Amniotic epithelial cell (primary cell): ENCODE data around the gene TELO2.

Source experiments
- DNase-seq: peaks from one replicate; pipeline ENCODE4 v3.0.0-alpha.2; 2010; ENCODE audit warnings: low read depth

The TELO2 gene

DNA sequence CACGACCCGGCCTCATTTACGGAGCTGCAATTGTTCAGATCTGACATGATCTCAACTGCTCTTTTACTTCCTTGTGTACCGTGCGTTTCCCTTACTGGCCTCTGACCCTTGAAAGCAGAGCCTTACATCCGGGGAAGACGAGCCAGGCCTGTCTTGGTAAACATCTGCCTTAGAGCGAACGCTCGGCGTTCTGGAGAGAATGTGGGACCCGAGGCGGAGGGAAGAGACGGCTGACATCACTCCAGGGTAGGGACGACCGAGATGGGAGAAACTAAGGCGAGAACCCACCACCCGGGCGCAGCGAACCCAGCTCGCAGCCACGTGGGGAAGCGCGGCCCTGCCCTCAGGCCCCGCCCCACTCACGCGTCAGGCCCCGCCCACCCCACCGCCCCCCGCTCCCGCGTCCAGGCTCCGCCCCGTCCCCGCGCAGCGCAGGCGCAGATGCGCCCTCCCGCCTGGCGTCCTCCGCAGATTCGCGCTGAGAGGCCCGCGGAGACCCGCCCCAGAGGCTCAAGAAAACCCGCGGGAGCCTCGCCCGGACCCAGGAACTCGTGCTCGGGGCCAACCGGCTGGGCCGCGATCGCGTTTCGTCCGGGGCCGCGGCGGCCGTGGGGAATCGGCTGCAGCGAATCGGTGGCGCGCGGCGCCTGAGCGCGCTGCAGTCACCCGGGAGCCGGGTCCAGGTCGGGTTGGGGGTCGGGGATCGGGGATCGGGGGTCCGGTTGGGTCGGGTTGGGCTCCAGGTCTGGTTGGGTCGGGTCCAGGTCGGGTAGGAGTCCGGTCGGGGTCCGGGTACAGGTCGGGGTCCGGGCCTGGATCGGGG is at the start of gene TELO2:
TELO2 (plus strand) TSS at position 438 of the 823 bp plus-strand sequence. CDS start 922 bp downstream, outside the sequence.
- peak; percentile 69 for DNase-seq

DNA sequence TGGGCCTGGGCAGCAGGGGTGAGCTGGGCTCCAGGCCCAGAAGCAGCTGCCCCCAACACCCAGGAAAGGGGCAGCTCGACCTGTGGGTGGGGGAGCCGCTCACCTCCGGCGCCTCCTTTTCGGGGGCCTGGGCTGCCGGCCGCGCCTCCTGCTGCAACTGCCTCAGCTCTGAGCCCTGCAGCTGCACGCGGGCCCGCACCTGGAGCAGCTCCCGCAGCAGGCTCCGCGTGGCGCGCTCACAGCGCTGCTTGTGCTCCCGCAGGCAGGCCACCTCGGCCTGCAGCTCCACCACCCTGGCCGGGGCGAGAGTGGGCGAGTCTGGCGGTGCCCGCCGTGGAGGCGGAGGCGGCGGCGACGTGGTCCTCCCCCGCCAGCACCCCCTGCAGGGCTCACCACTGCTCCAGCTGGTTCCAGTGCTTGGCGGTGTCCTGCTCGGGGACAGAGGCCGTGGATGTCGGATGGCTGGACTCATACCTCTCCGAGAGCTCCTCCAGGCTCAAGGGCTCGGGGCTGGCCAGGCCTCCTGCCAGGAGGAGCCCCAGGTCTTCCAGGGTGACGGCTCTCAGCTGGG is 49.7 kb upstream of the TELO2 start:
- no peak for DNase-seq

DNA sequence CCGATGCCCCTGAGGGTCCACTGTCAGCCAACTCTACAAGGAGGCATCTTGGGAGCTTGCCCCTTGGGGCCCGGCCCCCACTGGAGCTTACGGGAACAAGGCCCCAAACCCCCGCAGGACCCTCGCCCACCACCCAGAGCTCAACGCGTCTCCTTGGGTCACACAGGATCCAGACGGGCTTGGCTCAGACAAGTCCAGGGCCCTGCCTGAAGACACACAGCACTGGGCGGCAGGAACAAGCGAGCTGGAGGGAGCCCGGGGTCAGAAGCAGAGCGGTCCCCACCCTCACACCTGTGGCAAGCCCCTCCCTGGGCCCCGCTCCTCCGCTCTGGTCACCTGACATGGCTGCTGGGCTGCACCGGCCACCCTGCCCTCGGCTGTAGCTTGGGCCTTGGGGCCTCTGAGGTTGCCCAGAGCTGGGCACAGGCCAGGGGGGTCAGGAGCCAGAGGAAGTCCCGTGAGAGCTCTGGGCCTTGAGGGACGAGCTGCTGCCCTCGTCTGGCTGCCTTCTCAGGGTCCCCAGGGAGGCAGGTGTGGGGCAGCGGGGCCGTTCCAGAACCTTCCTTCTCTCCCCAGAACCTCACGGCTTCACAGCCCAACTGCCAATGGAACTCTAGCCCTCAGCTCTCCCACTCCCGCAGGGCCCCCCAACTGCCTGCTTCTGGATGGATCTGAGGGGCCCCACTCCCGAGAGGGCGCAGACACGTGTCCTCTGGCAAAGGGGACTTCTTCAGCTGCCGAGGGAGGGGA is 49.0 kb upstream of the TELO2 start, which contains the start of gene CCDC154:
CCDC154 (minus strand) TSS at position 577 of the 750 bp plus-strand sequence; CDS start at position 343, 234 bp downstream.
- DNase-seq, result no peak

DNA sequence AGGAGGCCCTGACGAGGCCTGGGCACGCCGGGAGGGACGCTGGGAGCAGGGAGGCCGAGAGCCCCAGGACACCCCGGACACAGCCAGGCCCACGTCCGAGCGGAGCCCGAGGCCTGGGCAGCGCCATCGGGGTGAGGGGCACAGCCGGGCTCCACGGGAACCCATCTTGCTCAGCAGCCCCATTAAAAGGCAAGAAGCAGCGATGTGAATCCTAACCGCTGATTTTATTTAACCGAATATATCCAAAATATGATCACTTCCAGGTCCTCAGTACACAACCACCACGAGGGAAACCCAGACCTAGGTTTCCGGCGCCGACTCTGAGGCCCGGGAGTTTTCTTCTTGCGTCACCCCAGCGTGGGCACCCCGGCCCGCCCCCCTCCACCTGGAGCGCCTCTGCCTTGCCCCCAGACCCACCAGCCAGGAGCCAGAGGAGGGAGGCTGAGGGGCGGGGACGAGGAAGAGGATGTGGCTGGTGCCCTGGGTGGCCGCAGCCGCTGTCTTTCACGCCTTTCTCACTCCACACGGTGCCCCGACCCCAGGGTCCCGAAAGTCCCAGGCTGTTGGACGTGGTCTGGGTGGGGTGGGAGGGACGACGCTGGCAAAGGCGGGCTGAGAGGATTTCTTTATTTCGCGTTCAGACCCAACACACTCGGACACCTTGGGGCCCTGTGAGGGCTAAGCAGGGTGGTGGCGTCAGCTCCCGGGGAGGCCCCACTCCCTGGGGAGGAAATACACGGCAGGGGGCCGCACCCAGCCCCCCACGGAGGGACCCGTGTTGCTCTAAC is 48.2 kb upstream of the TELO2 start:
- DNase-seq, result no peak

DNA sequence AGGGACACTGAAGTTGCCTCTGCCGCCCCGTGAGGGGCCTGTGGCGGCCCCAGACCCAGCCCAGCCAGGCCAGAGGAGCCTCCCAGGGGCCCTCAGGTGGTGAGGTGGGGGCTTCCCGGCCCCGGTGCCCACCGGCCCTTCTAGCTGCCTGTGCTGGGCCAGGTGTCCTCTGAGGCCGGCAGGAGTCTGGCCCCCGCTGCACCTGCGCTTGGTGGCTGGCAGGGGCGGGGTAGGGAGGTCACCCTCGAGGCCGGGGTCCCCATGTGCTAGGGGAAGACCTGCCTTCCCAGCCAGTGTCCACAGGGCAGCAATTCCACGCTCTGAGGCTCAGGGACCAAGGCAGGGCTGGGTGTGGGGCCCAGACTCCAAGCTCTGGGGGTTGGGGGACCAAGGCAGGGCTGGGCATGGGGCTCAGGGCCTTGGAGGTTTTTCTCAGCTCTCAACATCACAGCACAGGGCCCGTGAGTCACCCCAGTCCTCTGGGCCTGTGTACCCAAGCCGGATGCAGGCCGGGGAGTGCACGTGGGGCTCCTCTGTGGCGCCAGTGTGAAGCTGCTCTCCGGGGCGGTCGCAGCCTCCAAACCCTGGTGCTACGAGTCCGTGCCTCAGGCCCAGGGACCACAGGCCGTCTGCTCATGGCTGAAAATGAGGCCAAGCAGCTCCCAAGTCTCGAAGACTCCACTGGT is 47.5 kb upstream of the TELO2 start:
- no peak for DNase-seq

DNA sequence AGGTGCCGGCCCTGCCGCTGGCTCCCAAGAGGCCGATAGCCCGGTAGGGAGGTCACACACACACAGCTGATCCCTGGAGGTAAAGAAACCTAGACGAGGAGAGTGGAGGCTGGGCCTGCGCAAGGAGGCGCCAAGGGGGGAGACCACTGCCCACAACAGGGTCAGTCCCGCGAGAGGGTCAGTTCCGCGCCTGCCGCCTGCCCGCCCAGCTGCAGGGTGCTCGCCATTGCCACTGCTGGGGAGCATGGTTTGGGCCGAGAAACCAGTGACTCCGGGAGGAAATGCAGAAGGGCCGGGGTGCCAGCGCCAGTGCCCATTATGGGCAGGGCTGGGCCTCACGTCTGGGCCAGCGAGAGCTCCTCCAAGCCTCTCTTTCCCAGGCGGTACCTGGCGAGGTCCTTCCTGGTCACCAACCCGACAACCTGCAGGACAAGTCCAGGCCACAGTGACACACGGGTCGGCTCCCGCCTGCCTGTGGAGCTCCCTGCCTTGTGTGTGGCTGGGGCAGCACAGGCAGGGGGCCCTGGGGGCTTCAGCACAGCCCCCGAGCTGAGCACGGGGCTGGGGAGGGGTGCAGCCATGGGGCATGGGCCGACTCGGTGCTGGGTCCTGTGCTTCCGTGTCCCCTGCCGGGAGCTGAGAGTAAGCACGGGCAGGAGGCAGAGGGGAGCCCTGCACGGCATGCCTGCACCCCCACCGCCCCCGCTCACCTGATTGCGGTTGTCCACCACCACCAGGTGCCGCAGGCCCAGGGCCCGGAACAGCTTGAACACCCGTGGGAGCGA is 46.7 kb upstream of the TELO2 start:
- DNase-seq, result no peak

DNA sequence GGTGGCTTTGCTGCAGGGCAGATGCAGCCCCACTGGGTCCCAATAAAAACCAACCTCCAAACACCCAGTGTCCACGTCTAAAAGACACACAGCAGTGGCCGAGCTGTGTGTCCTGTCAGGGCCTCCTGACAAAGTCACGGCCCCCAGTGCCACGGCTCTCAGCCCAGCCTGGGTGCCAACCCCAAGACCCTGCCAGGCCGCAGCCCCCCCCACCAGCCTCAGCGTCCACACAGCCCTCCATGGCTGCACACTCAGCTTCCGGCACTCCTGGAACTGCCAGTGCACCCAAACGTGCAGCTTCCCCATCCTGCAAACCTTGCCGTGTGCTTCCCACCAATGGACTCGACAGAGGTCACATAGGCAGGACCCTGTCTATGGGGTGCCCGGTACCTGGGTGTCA is 45.2 kb upstream of the TELO2 start:
- no peak for DNase-seq

DNA sequence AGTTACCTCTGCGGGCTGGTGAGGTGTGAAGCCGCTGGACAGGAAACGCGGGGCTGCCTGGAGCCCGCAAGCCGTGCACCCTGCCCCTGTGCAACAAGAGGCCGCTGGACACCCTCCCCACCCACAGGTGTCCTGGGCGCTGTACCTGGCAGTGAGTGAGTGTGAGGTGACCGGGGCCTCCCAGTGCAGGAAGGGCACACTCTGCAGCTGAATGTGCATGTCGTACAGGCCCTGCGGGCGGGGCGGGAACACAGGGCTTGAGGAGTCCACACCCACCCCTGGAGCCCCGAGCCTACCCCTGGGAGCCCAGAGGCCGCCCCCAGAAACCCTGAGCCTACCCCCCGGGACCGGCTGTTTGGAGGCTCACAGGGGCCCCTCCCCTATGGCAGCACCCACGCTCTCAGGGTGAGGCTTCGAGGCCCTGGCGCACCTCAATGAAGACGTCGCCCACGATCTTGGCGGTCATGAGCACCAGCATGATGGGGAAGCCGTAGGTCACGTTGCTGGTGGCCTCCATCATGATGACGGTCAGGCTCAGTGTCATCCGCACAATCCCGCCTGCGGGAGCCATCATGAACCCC is 44.5 kb upstream of the TELO2 start:
- no peak for DNase-seq

DNA sequence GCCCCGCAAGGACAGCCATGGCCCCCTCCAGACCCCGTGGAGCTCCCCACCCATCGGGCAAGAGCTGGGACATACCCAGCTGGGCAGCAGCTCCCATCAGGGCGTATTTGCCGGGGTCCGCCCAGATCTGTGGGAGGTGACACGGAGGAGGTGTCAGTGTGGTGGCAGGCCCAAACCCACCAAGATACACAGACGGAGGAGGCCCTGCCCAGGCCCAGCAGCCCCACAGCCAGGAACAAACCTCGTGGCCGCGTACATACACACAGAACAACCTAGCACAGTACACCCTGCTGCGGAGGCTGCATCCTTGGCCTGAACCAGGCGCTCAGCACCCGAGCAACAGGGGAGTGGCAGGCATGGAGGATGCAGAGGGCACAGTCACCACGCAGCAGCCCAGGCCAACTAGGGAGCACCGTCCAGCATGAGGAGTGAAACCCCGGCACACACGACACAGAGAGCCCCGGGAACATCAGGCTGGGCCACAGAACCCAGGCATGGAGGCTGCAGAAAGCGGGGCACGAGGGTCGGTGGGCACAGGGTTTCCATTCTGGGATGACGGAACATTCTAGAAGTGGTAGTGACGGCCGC is 43.9 kb upstream of the TELO2 start:
- no peak for DNase-seq

DNA sequence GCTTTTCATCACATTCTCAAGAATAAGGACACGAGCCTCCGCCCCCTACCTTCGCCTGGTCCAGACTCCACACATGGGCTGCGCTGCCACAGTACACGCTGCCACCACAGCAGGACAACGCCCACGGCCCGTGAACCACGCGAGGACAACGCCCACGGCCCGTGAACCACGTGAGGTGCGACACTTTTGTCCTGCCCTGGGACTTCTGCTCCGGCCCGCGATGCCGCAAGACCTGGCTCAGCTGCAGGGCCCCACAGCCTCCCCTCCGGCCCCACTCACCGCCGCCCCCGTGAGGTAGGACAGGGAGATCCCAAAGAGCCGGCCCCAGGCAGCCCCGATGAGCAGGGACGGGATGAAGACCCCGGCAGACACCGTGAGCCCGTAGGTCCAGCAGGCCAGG is 42.9 kb upstream of the TELO2 start:
- DNase-seq, result no peak

DNA sequence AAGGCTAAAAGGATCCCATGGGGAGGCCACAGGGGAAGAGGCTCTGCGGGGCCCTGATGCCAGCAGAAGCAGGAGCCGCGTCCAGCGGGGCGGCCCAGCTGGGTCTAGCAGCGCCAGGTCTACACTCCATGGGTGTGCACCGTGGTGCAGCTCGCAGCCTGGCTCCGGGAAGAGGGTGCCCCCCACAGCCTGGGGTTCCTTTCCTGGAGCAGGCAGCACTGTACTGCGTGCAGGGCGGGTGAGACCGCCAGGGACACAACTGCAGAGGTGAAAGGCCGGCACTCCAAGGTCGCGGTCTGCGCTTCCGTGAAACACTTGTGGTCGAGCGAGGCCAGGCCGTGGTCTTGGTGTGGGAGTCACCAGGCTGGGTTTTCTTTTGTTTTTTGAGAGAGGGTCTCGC is 42.3 kb upstream of the TELO2 start:
- no peak for DNase-seq

DNA sequence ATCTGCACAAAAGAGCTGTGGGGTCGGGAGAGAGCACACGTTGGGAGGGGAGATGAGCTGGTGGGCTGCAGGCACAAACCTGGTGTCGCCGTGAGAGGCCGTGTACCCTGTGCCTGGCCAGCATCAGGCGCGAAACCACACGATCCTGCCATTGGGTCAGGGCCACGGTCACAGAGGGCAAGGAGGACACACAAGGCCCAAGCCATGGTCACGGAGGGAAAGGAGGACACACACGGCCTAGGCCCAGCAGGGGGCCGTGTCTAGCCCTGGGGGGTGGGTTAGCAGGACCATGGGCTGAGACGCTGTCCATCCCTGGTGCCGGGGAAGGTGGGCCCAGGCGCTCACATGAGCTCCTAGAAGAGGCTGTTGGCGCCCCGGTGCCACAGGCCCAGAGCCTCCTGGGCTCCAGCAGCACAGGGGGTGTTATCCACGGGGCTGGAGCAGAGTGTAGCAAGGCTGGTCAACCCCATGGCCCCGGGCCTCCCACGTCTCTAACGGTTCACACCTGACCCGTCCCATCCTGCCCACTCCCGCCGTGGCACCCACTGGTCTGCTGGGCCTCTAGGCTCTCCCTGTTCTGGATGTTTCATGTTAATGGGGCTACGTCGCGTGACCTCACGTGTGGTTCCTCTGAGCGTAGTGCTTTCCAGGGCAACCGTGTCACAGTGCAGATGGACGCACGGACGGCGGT is 41.3 kb upstream of the TELO2 start:
- no peak for DNase-seq

DNA sequence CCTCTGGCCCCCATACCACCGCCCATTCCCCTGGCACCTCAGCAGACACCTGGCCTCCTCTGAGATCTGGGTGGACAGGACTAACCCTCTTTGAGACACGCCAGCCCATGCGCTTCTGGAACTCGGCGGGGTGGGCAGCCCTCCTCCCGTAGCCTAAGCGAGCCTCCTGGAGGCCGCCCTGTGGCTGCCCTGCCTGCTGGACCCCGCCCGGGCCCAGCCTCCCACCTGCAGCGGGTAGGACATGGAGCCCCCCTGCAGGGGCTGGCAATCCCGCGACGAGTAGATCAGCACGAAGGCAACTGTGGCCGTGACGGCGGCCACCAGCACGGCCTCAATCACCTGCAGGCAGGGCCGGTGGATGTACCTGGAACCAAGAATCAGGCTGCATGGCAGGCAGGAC is 40.6 kb upstream of the TELO2 start:
- no peak for DNase-seq

DNA sequence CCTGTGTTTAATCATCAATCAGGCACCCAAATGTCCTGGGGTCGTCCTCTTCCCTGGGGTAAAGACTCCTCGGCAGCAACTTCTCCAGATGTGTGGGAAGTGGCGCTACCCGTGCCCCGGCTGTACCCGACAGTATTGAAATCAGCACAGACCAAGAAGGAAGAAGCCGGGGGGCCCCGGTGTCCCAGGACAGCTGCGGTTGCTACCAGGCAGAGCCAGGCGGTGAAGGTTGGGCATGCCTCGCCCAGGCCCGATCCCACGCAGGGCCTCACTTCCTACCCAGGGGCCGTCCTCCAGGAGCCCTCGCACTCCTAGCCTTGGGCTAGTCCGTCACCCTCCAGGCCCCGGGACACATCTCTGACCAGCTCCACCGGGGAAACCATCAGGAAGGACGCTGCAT is 39.8 kb upstream of the TELO2 start:
- DNase-seq, result no peak

DNA sequence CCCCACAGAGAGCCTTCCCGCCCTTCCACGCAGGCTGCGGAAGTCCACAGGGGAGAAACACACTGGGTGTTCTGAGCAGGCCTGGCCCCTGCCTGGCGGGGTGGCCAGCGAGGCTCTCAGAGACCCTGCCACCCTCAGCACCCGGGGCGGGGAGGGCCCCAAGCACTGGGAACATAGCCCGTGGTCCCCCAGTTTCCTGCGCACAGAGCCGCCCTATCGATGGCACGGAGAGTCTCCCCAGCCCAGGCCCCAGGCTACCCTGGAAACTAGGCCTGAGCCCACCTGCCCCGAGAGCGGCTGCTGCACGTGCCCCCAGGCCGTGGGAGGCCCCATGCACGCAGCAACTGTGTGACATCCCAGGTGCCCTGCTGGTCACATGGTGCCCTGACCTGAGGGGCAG is 38.6 kb upstream of the TELO2 start:
- no peak for DNase-seq

DNA sequence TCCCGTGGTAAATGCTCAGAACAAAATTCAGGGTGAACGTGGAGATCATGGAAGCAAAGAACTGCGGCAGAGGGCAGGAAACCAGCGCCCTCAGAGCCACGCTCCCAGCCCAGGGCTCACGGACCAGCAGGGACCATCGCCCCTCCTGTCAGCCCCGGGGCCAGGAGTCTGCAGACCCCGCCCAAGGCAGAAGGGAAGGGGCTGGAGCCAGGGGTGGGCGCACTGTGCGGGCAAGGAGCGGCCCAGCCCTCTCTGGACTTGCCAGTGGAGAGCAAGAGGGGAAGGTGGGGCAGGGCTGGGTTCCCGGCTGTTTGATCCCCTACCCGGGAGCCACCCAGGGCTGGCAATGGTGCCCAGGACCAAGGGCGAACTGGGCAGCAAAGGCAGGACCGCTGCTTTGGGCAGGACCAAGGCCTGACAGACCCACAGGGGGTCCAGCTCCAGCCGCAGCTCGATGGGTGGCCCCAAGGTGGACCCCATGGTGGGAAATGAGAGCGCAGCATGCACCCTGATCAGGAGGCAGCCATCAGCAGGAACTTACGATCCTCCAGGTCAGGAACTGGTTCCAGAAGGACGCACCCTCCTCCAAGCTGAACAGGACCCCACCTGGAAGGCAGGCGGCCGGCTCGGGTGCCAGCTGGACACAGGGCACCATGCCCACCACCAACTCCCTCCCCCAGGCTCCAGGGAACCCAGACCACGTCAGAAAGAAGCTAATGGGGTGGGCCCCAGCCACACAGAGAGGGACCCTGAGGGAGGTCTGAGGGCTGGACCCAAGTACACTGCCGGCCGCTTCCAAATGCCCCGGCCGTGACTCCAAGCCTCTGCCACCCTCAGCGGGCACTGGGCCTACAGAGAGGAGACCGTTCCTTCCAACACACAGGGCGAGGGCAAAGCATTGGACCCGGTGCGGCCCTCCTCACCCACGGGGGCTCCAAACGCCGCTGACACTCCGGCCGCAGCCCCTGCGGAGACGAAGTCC is 37.7 kb upstream of the TELO2 start:
- no peak for DNase-seq

DNA sequence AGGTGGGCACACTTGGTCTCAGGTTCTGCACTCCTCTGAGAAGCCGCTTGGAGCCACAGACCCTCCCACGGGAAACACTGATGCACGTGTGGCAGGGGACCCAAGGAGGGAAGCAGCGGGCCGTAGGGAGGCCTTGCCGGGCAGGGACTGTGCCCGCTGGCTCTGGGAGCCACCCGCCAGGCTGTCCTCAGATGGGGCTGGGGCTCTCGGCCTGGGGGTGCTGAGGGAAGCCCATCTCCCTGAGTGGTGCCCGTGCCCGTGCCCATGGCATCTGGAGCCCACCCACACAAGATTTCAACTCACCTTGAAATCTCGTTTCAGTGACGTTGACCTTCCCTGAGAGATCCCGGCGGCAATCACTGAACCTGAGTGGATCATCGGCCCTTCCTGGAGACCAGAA is 36.2 kb upstream of the TELO2 start:
- no peak for DNase-seq
